IPS-18c (cell line): ENCODE results near the gene ADCY5.

Source experiments
- H3K4me3 ChIP-seq: 2 replicates; pipeline ENCODE4 v1.7.0; 2013; ENCODE audit warnings: low read depth, mild to moderate bottlenecking, low read length, moderate library complexity; ENCODE audit not compliant: insufficient read depth
- H3K9me3 ChIP-seq: one replicate; pipeline ENCODE4 v1.6.1; 2013; ENCODE audit warnings: mild to moderate bottlenecking, low read length, moderate library complexity; ENCODE audit not compliant: control insufficient read depth, insufficient read depth

The ADCY5 gene

GRCh38 chr3:123299581-123299980, 149.3 kb downstream of the ADCY5 start:
- no peak overlapping the region for H3K4me3 ChIP-seq
- H3K9me3 ChIP-seq: no peaks in the 10 kb centered on the region

- no peak overlapping the region for H3K4me3 ChIP-seq
- no peaks in the 10 kb centered on the region for H3K9me3 ChIP-seq
Measured at GRCh38 chr3:123298903-123299302, 150.0 kb downstream of the ADCY5 start.

GRCh38 chr3:123297627-123297899, 151.3 kb downstream of the ADCY5 start:
- no peaks in the 10 kb centered on the region for H3K9me3 ChIP-seq
- H3K4me3 ChIP-seq: no peak overlapping the region

- no peaks in the 10 kb centered on the region for H3K9me3 ChIP-seq
Measured at GRCh38 chr3:123296836-123297626, 151.9 kb downstream of the ADCY5 start.

GRCh38 chr3:123296261-123296660, 152.6 kb downstream of the ADCY5 start:
- H3K9me3 ChIP-seq: peaks cover 2% of the 10 kb centered on the region

More at GRCh38 chr3:123296836-123297626, 151.9 kb downstream of the ADCY5 start:
- no peak overlapping the region for H3K4me3 ChIP-seq

GRCh38 chr3:123295901-123296250, 153.0 kb downstream of the ADCY5 start:
- H3K4me3 ChIP-seq: no peak overlapping the region
- H3K9me3 ChIP-seq: peaks cover 3% of the 10 kb centered on the region

More at GRCh38 chr3:123296261-123296660, 152.6 kb downstream of the ADCY5 start:
- no peak overlapping the region for H3K4me3 ChIP-seq

GRCh38 chr3:123295171-123295900, 153.6 kb downstream of the ADCY5 start:
- peaks cover 3% of the 10 kb centered on the region for H3K9me3 ChIP-seq
- no peak overlapping the region for H3K4me3 ChIP-seq

- no peak overlapping the region for H3K4me3 ChIP-seq
- peaks cover 3% of the 10 kb centered on the region for H3K9me3 ChIP-seq
Measured at GRCh38 chr3:123294296-123294938, 154.5 kb downstream of the ADCY5 start.

GRCh38 chr3:123292321-123293310, 156.3 kb downstream of the ADCY5 start:
- no peak overlapping the region for H3K4me3 ChIP-seq
- peaks cover 3% of the 10 kb centered on the region for H3K9me3 ChIP-seq

GRCh38 chr3:123291404-123291803, 157.5 kb downstream of the ADCY5 start:
- Histone ChIP-seq H3K9me3 (peaks cover 3% of the 10 kb centered on the region), H3K4me3 (no peak overlapping the region)

- H3K9me3 ChIP-seq: peaks cover 3% of the 10 kb centered on the region
- H3K4me3 ChIP-seq: no peak overlapping the region
Measured at GRCh38 chr3:123290962-123291361, 157.9 kb downstream of the ADCY5 start.

GRCh38 chr3:123290107-123290930, 158.6 kb downstream of the ADCY5 start:
- peaks cover 3% of the 10 kb centered on the region for H3K9me3 ChIP-seq
- H3K4me3 ChIP-seq: no peak overlapping the region

- Histone ChIP-seq H3K9me3 (peaks cover 5% of the 10 kb centered on the region), H3K4me3 (no peak overlapping the region)
Measured at GRCh38 chr3:123289391-123290106, 159.3 kb downstream of the ADCY5 start.

- Histone ChIP-seq H3K4me3 (no peak overlapping the region), H3K9me3 (peaks cover 5% of the 10 kb centered on the region)
Measured at GRCh38 chr3:123287962-123288302, 161.0 kb downstream of the ADCY5 start.

- no peak overlapping the region for H3K4me3 ChIP-seq
- peaks cover 5% of the 10 kb centered on the region for H3K9me3 ChIP-seq
Measured at GRCh38 chr3:123287051-123287961, 161.6 kb downstream of the ADCY5 start.
